Esophagus muscularis mucosa (tissue), 4 donors: ENCODE measurements around the gene MAN2A1. TPM values are rescaled to one million over a fixed set of nuclear protein-coding genes. Genes with fewer than 3 reads are reported as not detected.

ENCODE experiments used
- DNase-seq: peaks from one replicate; pipeline ENCODE4 v3.0.0-alpha.2; 2017; ENCODE audit errors: extremely low spot score
- H3K27ac ChIP-seq, 4 donors: fragments of 200-600 bp; sonication (generic); replicated peaks in 1 of 4; 1 replicate in 3 of 4; 2 replicates in 1 of 4; pipeline ENCODE4 v1.5.1; 2016 to 2019; ENCODE audit warnings: mild to moderate bottlenecking in 1 of 4
- H3K27me3 ChIP-seq, 4 donors: fragments of 200-600 bp; sonication (generic); one replicate each; pipeline versions ENCODE4 v1.5.1 to v1.6.0; 2016 to 2019
- H3K36me3 ChIP-seq, 4 donors: fragments of 200-600 bp; sonication (generic); one replicate each; pipeline ENCODE4 v1.5.1; 2016 to 2019
- H3K4me1 ChIP-seq, 4 donors: fragments of 200-600 bp; sonication (generic); one replicate each; pipeline ENCODE4 v1.5.1; 2016 to 2019
- H3K4me3 ChIP-seq, 4 donors: fragments of 200-600 bp; sonication (generic); 1 replicate in 2 of 4; 2 replicates in 2 of 4; pipeline ENCODE4 v1.5.1; 2016 to 2019; ENCODE audit warnings: mild to moderate bottlenecking in 4 of 4, moderate library complexity in 1 of 4
- H3K9me3 ChIP-seq, 4 donors: fragments of 200-600 bp; sonication (generic); 1 replicate in 3 of 4; 2 replicates in 1 of 4; pipeline ENCODE4 v1.5.1; 2016 to 2019
- CTCF ChIP-seq, 3 experiments: fragments of 200-600 bp in 2 of 3; fragments of 450-650 bp in 1 of 3; sonication (generic) in 2 of 3; IDR thresholded peaks; one replicate each; pipeline ENCODE4 v1.5.1; 2017 to 2019; ENCODE audit warnings: antibody characterized with exemption in 3 of 3, mild to moderate bottlenecking in 2 of 3, moderate library complexity in 1 of 3
- EP300 ChIP-seq: sonication (generic); formaldehyde crosslinking; IDR thresholded peaks from one replicate; pipeline ENCODE4 v1.6.1; 2017; ENCODE audit warnings: antibody characterized with exemption
- POLR2A ChIP-seq: fragments of 450-650 bp; IDR thresholded peaks from one replicate; pipeline ENCODE4 v1.6.1; 2017; ENCODE audit warnings: antibody characterized with exemption, moderate library complexity, mild to moderate bottlenecking, low read depth
- POLR2AphosphoS5 ChIP-seq, 2 donors: sonication (generic); formaldehyde crosslinking; IDR thresholded peaks; one replicate each; pipeline ENCODE4 v1.6.1; 2017; ENCODE audit warnings: antibody characterized with exemption in 2 of 2
- WGBS: methylation state at CpG from one replicate; pipeline ENCODE4 v1.1.5; 2018; 5-methylcytosine and 5-hydroxymethylcytosine counted together
- intact Hi-C: fragments of 100-400 bp; cut with DNase I; formaldehyde crosslinking; loops from one replicate; pipeline ENCODE4 v1.15.1; 2023
- total RNA-seq, 4 donors: library from RNA; depleted of rRNA; stranded (reverse); fragments of >200 nt; gene quantifications; one replicate each; pipeline versions ENCODE4 v1.1.0 to v1.2.1, GENCODE V29; 2016

MAN2A1 gene
- total RNA-seq, 4 donors from 2014 or later: 22.3 to 29.5 (median 27.4) TPM

- Histone ChIP-seq H3K27me3 (no peaks in the 10 kb centered on the region), H3K36me3 (peaks cover 10 to 55% (median 36%) of the 10 kb centered on the region in 4 donors), H3K4me3 (no peak overlapping the region), H3K27ac (no peak overlapping the region), H3K9me3 (peaks cover 0 to 6% (median 0%) of the 10 kb centered on the region in 4 donors), H3K4me1 (no peaks in the 10 kb centered on the region)
- no peak for DNase-seq
- intact Hi-C loops: no loop called here
- no peak for TF ChIP-seq CTCF (IDR thresholded peaks at IDR 0.05)
- TF ChIP-seq EP300: no peak
- no peak for TF ChIP-seq POLR2A
- TF ChIP-seq POLR2AphosphoS5 (IDR thresholded peaks at IDR 0.05): no peak
- 56% methylated on average over 3 of the region's 3 CpGs for WGBS
Measured at GRCh38 chr5:109853377-109853776, 163.7 kb downstream of the MAN2A1 start.

GRCh38 chr5:109855056-109855455, 165.3 kb downstream of the MAN2A1 start:
- TF ChIP-seq CTCF (IDR thresholded peaks at IDR 0.05): no peak
- no peak for TF ChIP-seq POLR2A
- TF ChIP-seq EP300: no peak
- no peak for TF ChIP-seq POLR2AphosphoS5 (IDR thresholded peaks at IDR 0.05)
- no peaks in the 10 kb centered on the region for H3K27me3 ChIP-seq
- H3K4me3 ChIP-seq: no peak overlapping the region
- no peaks in the 10 kb centered on the region for H3K4me1 ChIP-seq
- intact Hi-C loops: no loop called here
- peaks cover 0 to 6% (median 0%) of the 10 kb centered on the region in 4 donors for H3K9me3 ChIP-seq
- H3K27ac ChIP-seq: no peak overlapping the region
- H3K36me3 ChIP-seq: peaks cover 10 to 48% (median 25%) of the 10 kb centered on the region in 4 donors
- 95% methylated on average over 1 of the region's 1 CpG for WGBS
- no peak for DNase-seq

- H3K27me3 ChIP-seq: no peaks in the 10 kb centered on the region
- 88% methylated on average over 8 of the region's 8 CpGs for WGBS
- no peaks in the 10 kb centered on the region for H3K9me3 ChIP-seq
- H3K36me3 ChIP-seq: peaks cover 6 to 41% (median 17%) of the 10 kb centered on the region in 4 donors
- H3K4me1 ChIP-seq: no peaks in the 10 kb centered on the region
- intact Hi-C loops: no loop called here
- TF ChIP-seq EP300: no peak
- TF ChIP-seq POLR2A: no peak
- TF ChIP-seq POLR2AphosphoS5 (IDR thresholded peaks at IDR 0.05): no peak
- no peak overlapping the region for H3K4me3 ChIP-seq
- DNase-seq: no peak
- no peak overlapping the region for H3K27ac ChIP-seq
Measured at GRCh38 chr5:109857405-109858031, 167.8 kb downstream of the MAN2A1 start.

- Histone ChIP-seq H3K4me3 (no peak overlapping the region), H3K27me3 (no peaks in the 10 kb centered on the region), H3K4me1 (peaks cover 0 to 12% (median 11%) of the 10 kb centered on the region in 4 donors), H3K9me3 (no peaks in the 10 kb centered on the region), H3K27ac (no peak overlapping the region), H3K36me3 (peaks cover 6 to 41% (median 18%) of the 10 kb centered on the region in 4 donors)
- intact Hi-C loops: no loop called here
- TF ChIP-seq EP300 (no peak), POLR2A (no peak), CTCF (IDR thresholded peaks at IDR 0.05) (no peak), POLR2AphosphoS5 (IDR thresholded peaks at IDR 0.05) (no peak)
- DNase-seq: no peak
Measured at GRCh38 chr5:109859537-109859936, 169.8 kb downstream of the MAN2A1 start.

GRCh38 chr5:109862301-109862700, 172.6 kb downstream of the MAN2A1 start:
- WGBS: 95% methylated on average over 2 of the region's 2 CpGs
- no peak for DNase-seq
- Histone ChIP-seq H3K4me3 (no peak overlapping the region), H3K36me3 (peaks cover 3 to 55% (median 12%) of the 10 kb centered on the region in 4 donors), H3K27ac (no peak overlapping the region), H3K27me3 (no peaks in the 10 kb centered on the region), H3K4me1 (peaks cover 0 to 12% (median 11%) of the 10 kb centered on the region in 4 donors), H3K9me3 (no peaks in the 10 kb centered on the region)
- intact Hi-C loops: no loop called here
- no peak for TF ChIP-seq POLR2A
- no peak for TF ChIP-seq CTCF (IDR thresholded peaks at IDR 0.05)
- no peak for TF ChIP-seq EP300
- TF ChIP-seq POLR2AphosphoS5 (IDR thresholded peaks at IDR 0.05): no peak
